ENCODE results near the gene FHDC1.

Gene FHDC1

GRCh38 chr4:152996672-152997071 is 60.5 kb downstream of the FHDC1 start:
- Histone ChIP-seq H3K4me2 (ENCODE audit: low read length) (no peak overlapping the region), H2AFZ (ENCODE audit: low read length) (no peak overlapping the region), H3K27me3 (ENCODE audit: insufficient read depth, low read length) (no peaks in the 10 kb centered on the region), H3K4me3 (ENCODE audit: low read depth, low read length, poor library complexity, severe bottlenecking) (no peak overlapping the region), H4K20me1 (ENCODE audit: insufficient read depth, low read length) (no peaks in the 10 kb centered on the region), H3K9me3 (ENCODE audit: low read length) (no peaks in the 10 kb centered on the region), H3K36me3 (ENCODE audit: insufficient read depth, low read length) (no peaks in the 10 kb centered on the region), H3K4me1 (ENCODE audit: insufficient read depth, low read length, severe bottlenecking) (no peaks in the 10 kb centered on the region), H3K9me2 (ENCODE audit: low read depth, low read length) (no peaks in the 10 kb centered on the region), H3K79me2 (ENCODE audit: insufficient read depth, low read length) (no peaks in the 10 kb centered on the region), H3K9ac (ENCODE audit: low read length) (no peak overlapping the region), H3F3A (ENCODE audit: insufficient read depth, low read length) (no peaks in the 10 kb centered on the region), H3K27ac (ENCODE audit: low read depth, low read length, poor library complexity, severe bottlenecking) (no peak overlapping the region)
- TF ChIP-seq EZH2 (IDR thresholded peaks at IDR 0.05; ENCODE audit: borderline replicate concordance, low read length) (no peak), CTCF (IDR thresholded peaks at IDR 0.05; ENCODE audit: low read length) (no peak)

- H4K20me1 ChIP-seq (ENCODE audit: insufficient read depth, low read length) = no peaks in the 10 kb centered on the region
- TF ChIP-seq CTCF (IDR thresholded peaks at IDR 0.05; ENCODE audit: low read length) (no peak), EZH2 (IDR thresholded peaks at IDR 0.05; ENCODE audit: borderline replicate concordance, low read length) (no peak)
- H3K4me1 ChIP-seq (ENCODE audit: insufficient read depth, low read length, severe bottlenecking) = no peaks in the 10 kb centered on the region
- no peaks in the 10 kb centered on the region for H3K9me2 ChIP-seq (ENCODE audit: low read depth, low read length)
- H3K27ac ChIP-seq (ENCODE audit: low read depth, low read length, poor library complexity, severe bottlenecking) = no peak overlapping the region
- H2AFZ ChIP-seq (ENCODE audit: low read length) = no peak overlapping the region
- no peak overlapping the region for H3K9ac ChIP-seq (ENCODE audit: low read length)
- no peaks in the 10 kb centered on the region for H3K27me3 ChIP-seq (ENCODE audit: insufficient read depth, low read length)
- H3K4me2 ChIP-seq (ENCODE audit: low read length) = no peak overlapping the region
- no peaks in the 10 kb centered on the region for H3K36me3 ChIP-seq (ENCODE audit: insufficient read depth, low read length)
- no peaks in the 10 kb centered on the region for H3K9me3 ChIP-seq (ENCODE audit: low read length)
- no peaks in the 10 kb centered on the region for H3K79me2 ChIP-seq (ENCODE audit: insufficient read depth, low read length)
- no peaks in the 10 kb centered on the region for H3F3A ChIP-seq (ENCODE audit: insufficient read depth, low read length)
- no peak overlapping the region for H3K4me3 ChIP-seq (ENCODE audit: low read depth, low read length, poor library complexity, severe bottlenecking)
Measured at GRCh38 chr4:152997288-152997687, 61.2 kb downstream of the FHDC1 start.

- no peaks in the 10 kb centered on the region for H3K9me3 ChIP-seq (ENCODE audit: low read length)
- no peaks in the 10 kb centered on the region for H4K20me1 ChIP-seq (ENCODE audit: insufficient read depth, low read length)
- H3K4me1 ChIP-seq (ENCODE audit: insufficient read depth, low read length, severe bottlenecking) = no peaks in the 10 kb centered on the region
- no peak overlapping the region for H3K4me3 ChIP-seq (ENCODE audit: low read depth, low read length, poor library complexity, severe bottlenecking)
- no peaks in the 10 kb centered on the region for H3F3A ChIP-seq (ENCODE audit: insufficient read depth, low read length)
- H3K4me2 ChIP-seq (ENCODE audit: low read length) = no peak overlapping the region
- no peaks in the 10 kb centered on the region for H3K79me2 ChIP-seq (ENCODE audit: insufficient read depth, low read length)
- TF ChIP-seq CTCF (IDR thresholded peaks at IDR 0.05; ENCODE audit: low read length) (no peak), EZH2 (IDR thresholded peaks at IDR 0.05; ENCODE audit: borderline replicate concordance, low read length) (no peak)
- no peak overlapping the region for H2AFZ ChIP-seq (ENCODE audit: low read length)
- no peaks in the 10 kb centered on the region for H3K9me2 ChIP-seq (ENCODE audit: low read depth, low read length)
- H3K36me3 ChIP-seq (ENCODE audit: insufficient read depth, low read length) = no peaks in the 10 kb centered on the region
- H3K27me3 ChIP-seq (ENCODE audit: insufficient read depth, low read length) = no peaks in the 10 kb centered on the region
- H3K9ac ChIP-seq (ENCODE audit: low read length) = no peak overlapping the region
- H3K27ac ChIP-seq (ENCODE audit: low read depth, low read length, poor library complexity, severe bottlenecking) = no peak overlapping the region
Measured at GRCh38 chr4:152997771-152998487, 61.8 kb downstream of the FHDC1 start.

Measured in OCI-LY1 (cell line).